Spleen (tissue), 7 donors: ENCODE measurements around the gene HIC2.
"Not testable (repeated sequence)": the region's sequence is repeated elsewhere in the genome, so short reads cannot be mapped to it uniquely, and the experiment has no call there.

Experiments
- CTCF ChIP-seq, 11 experiments: fragments of 200-600 bp in 7 of 11; fragments of 450-650 bp in 4 of 11; sonication (generic) in 4 of 11; IDR thresholded peaks in 8 of 11; conservative IDR thresholded peaks in 3 of 11; 1 replicate in 7 of 11; 2 replicates in 4 of 11; pipeline versions ENCODE4 v1.4.0 to v1.8.0; 2016 to 2021; ENCODE audit warnings: antibody characterized with exemption in 11 of 11, inconsistent platforms in 4 of 11, mild to moderate bottlenecking in 1 of 11
- POLR2A ChIP-seq, 3 donors: fragments of 450-650 bp; IDR thresholded peaks; one replicate each; pipeline ENCODE4 v1.5.1; 2017; ENCODE audit warnings: antibody characterized with exemption in 3 of 3, mild to moderate bottlenecking in 1 of 3
- POLR2AphosphoS5 ChIP-seq, 3 donors: sonication (generic); formaldehyde crosslinking; IDR thresholded peaks; one replicate each; pipeline ENCODE4 v1.5.1; 2017; ENCODE audit warnings: antibody characterized with exemption in 3 of 3
- donor health status: DM: no; HTN: no; CAD: no; lungs with moderate emphysema.
- donor health status: DM: no; HTN: no; CAD: no.
- donor health status: DM: no; HTN: no; CAD: no.

- not testable (repeated sequence) for TF ChIP-seq CTCF (IDR thresholded peaks at IDR 0.05 in 8 of 11, conservative IDR thresholded peaks at IDR 0.05 in 3 of 11); POLR2A (IDR thresholded peaks at IDR 0.05); POLR2AphosphoS5 (IDR thresholded peaks at IDR 0.05)
Measured at GRCh38 chr22:21498489-21498888, 81.3 kb downstream of the HIC2 start.
